H1 (cell line): ENCODE results near the gene TM9SF3. TPM values are rescaled to one million over a fixed set of nuclear protein-coding genes. Genes with fewer than 3 reads are reported as not detected.

ENCODE experiments used
- CHD7 ChIP-seq: fragments of 300-600 bp; sonication (generic); IDR thresholded peaks from 2 replicates; pipeline ENCODE4 v1.7.1; 2012; ENCODE audit warnings: low read length, moderate library complexity, mild to moderate bottlenecking, inconsistent platforms; ENCODE audit not compliant: insufficient replicate concordance
- CTCF ChIP-seq, 3 experiments: IDR thresholded peaks; 1 replicate in 2 of 3; 2 replicates in 1 of 3; pipeline versions ENCODE4 v1.5.1 to v1.6.1; 2011; ENCODE audit warnings: low read length in 3 of 3, mild to moderate bottlenecking in 3 of 3, inconsistent platforms in 2 of 3, low read depth in 1 of 3, moderate library complexity in 1 of 3; ENCODE audit not compliant: insufficient read depth in 1 of 3; ENCODE audit errors: control extremely low read depth in 1 of 3
- JUND ChIP-seq: IDR thresholded peaks from 2 replicates; pipeline ENCODE4 v1.6.1; 2011; ENCODE audit warnings: mild to moderate bottlenecking, improper control_type of control experiment, low read length
- RBBP5 ChIP-seq: IDR thresholded peaks from 2 replicates; pipeline ENCODE4 v1.7.1; 2012; ENCODE audit warnings: low read depth, mild to moderate bottlenecking, inconsistent platforms, low read length, moderate library complexity, borderline replicate concordance
- SIRT6 ChIP-seq: IDR thresholded peaks from one replicate; pipeline ENCODE4 v1.7.1; 2012; ENCODE audit warnings: low read length, inconsistent platforms
- SRF ChIP-seq: IDR thresholded peaks from 2 replicates; pipeline ENCODE4 v1.6.1; 2011; ENCODE audit warnings: mild to moderate bottlenecking, low read depth, low read length, moderate library complexity
- polyA plus RNA-seq, 7 experiments: library from polyadenylated mRNA; depleted of rRNA in 3 of 7; stranded (reverse) in 5 of 7; unstranded in 2 of 7; fragments of >200 nt in 5 of 7; fragments of 200-250 nt in 2 of 7; gene quantifications; 1 replicate in 5 of 7; 2 replicates in 1 of 7; 4 replicates in 1 of 7; pipeline versions ENCODE4 v1.2.1 to v1.2.3, GENCODE V29; 2011 to 2013; ENCODE audit warnings: missing spikeins in 2 of 7, mixed read lengths in 2 of 7
- total RNA-seq: library from RNA; stranded (reverse); fragmentation: NEBNext Ultra II Directional; extraction: Animal tissue kit (Norgen Biotek cat#: 25700); gene quantifications from 2 replicates; pipeline ENCODE4 v1.2.1, GENCODE V29; 2021

Gene TM9SF3
- total and polyA plus RNA-seq, 2 of the 8 experiments (the other 6 are each of a cell fraction or from before 2014, with no cell fraction given): 123 to 127 TPM

GRCh38 chr10:96482815-96483588 lies 103.8 kb downstream of the TM9SF3 start (continued):
- no peak for TF ChIP-seq CTCF (IDR thresholded peaks at IDR 0.05; ENCODE audit: control extremely low read depth in 1 of 3, insufficient read depth in 1 of 3, low read depth in 1 of 3, low read length in 3 of 3)
- no peak for TF ChIP-seq RBBP5
- TF ChIP-seq SRF: no peak
- TF ChIP-seq CHD7: no peak
- no peak for TF ChIP-seq SIRT6
- TF ChIP-seq JUND: no peak
